ENCODE data around the gene HSD17B13. TPM values are rescaled to one million over a fixed set of nuclear protein-coding genes. Genes with fewer than 3 reads are reported as not detected.

The HSD17B13 gene
- total and polyA plus RNA-seq, 2 of the 4 experiments (the other 2 are of a cell fraction): not detected

DNA sequence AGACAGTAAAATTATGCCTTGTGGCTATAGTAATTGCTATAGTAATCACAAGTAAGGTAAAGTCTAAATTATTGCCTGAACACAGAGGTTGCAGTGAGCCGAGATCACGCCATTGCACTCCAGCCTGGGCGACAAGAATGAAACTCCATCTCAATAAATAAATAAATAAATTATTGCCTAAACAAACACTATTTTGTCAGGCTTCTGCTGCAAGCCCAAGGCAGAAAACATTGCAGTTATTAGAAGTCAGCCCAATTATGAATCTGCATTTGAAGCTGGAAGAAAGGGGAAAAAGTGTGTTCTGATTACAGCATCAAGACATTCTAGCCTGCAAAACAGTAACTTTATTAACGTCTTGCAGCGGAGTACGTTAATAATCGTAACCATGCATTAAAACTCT lies 17.1 kb downstream of the HSD17B13 start:
- TF ChIP-seq CEBPB (IDR thresholded peaks at IDR 0.05; ENCODE audit: low read depth, low read length) (no peak), RCOR1 (IDR thresholded peaks at IDR 0.05; ENCODE audit: insufficient replicate concordance, low read length) (no peak), SMC3 (IDR thresholded peaks at IDR 0.05; ENCODE audit: low read depth, low read length) (no peak), POLR2A (IDR thresholded peaks at IDR 0.05; ENCODE audit: low read depth, low read length) (no peak), MAFK (IDR thresholded peaks at IDR 0.05; ENCODE audit: low read depth, low read length) (no peak), CHD1 (IDR thresholded peaks at IDR 0.05; ENCODE audit: low read depth, low read length) (no peak), BHLHE40 (IDR thresholded peaks at IDR 0.05; ENCODE audit: low read depth, low read length) (no peak), RFX5 (IDR thresholded peaks at IDR 0.05; ENCODE audit: low read depth, low read length) (no peak)
- TF ChIP-seq, protein P1, sequence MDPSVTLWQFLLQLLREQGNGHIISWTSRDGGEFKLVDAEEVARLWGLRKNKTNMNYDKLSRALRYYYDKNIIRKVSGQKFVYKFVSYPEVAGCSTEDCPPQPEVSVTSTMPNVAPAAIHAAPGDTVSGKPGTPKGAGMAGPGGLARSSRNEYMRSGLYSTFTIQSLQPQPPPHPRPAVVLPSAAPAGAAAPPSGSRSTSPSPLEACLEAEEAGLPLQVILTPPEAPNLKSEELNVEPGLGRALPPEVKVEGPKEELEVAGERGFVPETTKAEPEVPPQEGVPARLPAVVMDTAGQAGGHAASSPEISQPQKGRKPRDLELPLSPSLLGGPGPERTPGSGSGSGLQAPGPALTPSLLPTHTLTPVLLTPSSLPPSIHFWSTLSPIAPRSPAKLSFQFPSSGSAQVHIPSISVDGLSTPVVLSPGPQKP (IDR thresholded peaks at IDR 0.05; ENCODE audit: borderline replicate concordance, low read depth, low read length): no peak
- TF ChIP-seq, protein P2, sequence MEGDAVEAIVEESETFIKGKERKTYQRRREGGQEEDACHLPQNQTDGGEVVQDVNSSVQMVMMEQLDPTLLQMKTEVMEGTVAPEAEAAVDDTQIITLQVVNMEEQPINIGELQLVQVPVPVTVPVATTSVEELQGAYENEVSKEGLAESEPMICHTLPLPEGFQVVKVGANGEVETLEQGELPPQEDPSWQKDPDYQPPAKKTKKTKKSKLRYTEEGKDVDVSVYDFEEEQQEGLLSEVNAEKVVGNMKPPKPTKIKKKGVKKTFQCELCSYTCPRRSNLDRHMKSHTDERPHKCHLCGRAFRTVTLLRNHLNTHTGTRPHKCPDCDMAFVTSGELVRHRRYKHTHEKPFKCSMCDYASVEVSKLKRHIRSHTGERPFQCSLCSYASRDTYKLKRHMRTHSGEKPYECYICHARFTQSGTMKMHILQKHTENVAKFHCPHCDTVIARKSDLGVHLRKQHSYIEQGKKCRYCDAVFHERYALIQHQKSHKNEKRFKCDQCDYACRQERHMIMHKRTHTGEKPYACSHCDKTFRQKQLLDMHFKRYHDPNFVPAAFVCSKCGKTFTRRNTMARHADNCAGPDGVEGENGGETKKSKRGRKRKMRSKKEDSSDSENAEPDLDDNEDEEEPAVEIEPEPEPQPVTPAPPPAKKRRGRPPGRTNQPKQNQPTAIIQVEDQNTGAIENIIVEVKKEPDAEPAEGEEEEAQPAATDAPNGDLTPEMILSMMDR (conservative IDR thresholded peaks at IDR 0.05; ENCODE audit: low read depth, low read length): no peak
- intact Hi-C loops (cut with micrococcal nuclease) (no loop called here), in situ Hi-C loops (cut with MboI; ENCODE audit: low sequenced_read_pairs) (no loop called here), dilution Hi-C loops (cut with HindIII; ENCODE audit: low sequenced_read_pairs, unreplicated experiment) (no loop called here)
- no peak overlapping the region for H3K14ac ChIP-seq (replicated peaks; ENCODE audit: low read depth, low read length)
- H2AK9ac ChIP-seq (replicated peaks; ENCODE audit: low read depth, low read length, poor library complexity): no peak overlapping the region
- H3K4me3 ChIP-seq (ENCODE audit: insufficient read depth, low read depth, low read length): no peak overlapping the region
- ChIA-PET CTCF (no interaction called here), POLR2A (ENCODE audit: unreplicated experiment) (no interaction called here)
- no peaks in the 10 kb centered on the region for H3K27me3 ChIP-seq (ENCODE audit: control insufficient read depth, insufficient read depth, low read length)
- no CpG with 5 or more reads among the region's 7 CpGs for WGBS, 2 experiments (ENCODE audit: extremely low coverage in 2 of 2, insufficient read length in 1 of 2)
- no TSS peak for BruUV-seq (replicated peaks)
- H3K79me1 ChIP-seq (ENCODE audit: low read depth in 1 of 2, low read length in 2 of 2): no peaks in the 10 kb centered on the region
- H4K20me1 ChIP-seq (ENCODE audit: insufficient read depth, low read length): no peaks in the 10 kb centered on the region
- no peak overlapping the region for H4K91ac ChIP-seq (ENCODE audit: insufficient read depth, low read depth, low read length)
- no peak overlapping the region for H2AFZ ChIP-seq (replicated peaks; ENCODE audit: low read length, poor library complexity)
- no peak overlapping the region for H2BK15ac ChIP-seq (ENCODE audit: low read depth, low read length)
- H2AK5ac ChIP-seq (ENCODE audit: low read depth, low read length): no peak overlapping the region
- H3K4ac ChIP-seq (ENCODE audit: low read depth, low read length): no peak overlapping the region
- H3K23ac ChIP-seq (ENCODE audit: low read depth, low read length): no peak overlapping the region
- no peaks in the 10 kb centered on the region for H3K4me1 ChIP-seq (ENCODE audit: control insufficient read depth, insufficient read depth, low read length)
- H3K27ac ChIP-seq (ENCODE audit: insufficient read depth, low read length): no peak overlapping the region
- no peak overlapping the region for H2BK5ac ChIP-seq (ENCODE audit: low read depth, low read length, poor library complexity, severe bottlenecking)
- ATAC-seq (ENCODE audit: low read depth) (no peak), DNase-seq (no peak)
- H3K18ac ChIP-seq (ENCODE audit: low read depth, low read length): no peak overlapping the region
- H3K36me3 ChIP-seq (ENCODE audit: control insufficient read depth, insufficient read depth, low read length): no peaks in the 10 kb centered on the region
- no peak overlapping the region for H4K8ac ChIP-seq (ENCODE audit: low read depth in 2 of 2, low read length in 2 of 2)
- H3K9me3 ChIP-seq (ENCODE audit: control insufficient read depth, insufficient read depth, low read length): no peaks in the 10 kb centered on the region
- no peak overlapping the region for H4K5ac ChIP-seq (ENCODE audit: low read depth, low read length)
- no peak overlapping the region for H2BK120ac ChIP-seq (ENCODE audit: low read depth, low read length)
- H3K9ac ChIP-seq (ENCODE audit: low read depth, low read length): no peak overlapping the region
- H3K56ac ChIP-seq (ENCODE audit: extremely low read depth, insufficient read depth, low read length): no peak overlapping the region
- H2BK20ac ChIP-seq (ENCODE audit: low read depth, low read length): no peak overlapping the region
- no peaks in the 10 kb centered on the region; the same call in 1 of the 2 replicates for H3K9me1 ChIP-seq (ENCODE audit: insufficient read depth, low read length)
- H3K4me2 ChIP-seq (ENCODE audit: low read depth, low read length): no peak overlapping the region

All from IMR-90 (cell line).